ENCODE data around the gene MBD3. TPM values are rescaled to one million over a fixed set of nuclear protein-coding genes. Genes with fewer than 3 reads are reported as not detected.
A peak's percentile ranks its signal among the peaks of the same experiment; 100 is the strongest.

Gene MBD3
- total RNA-seq, 1 donor from 2014 or later, result 34.2 TPM

- Histone ChIP-seq H3K79me2 (ENCODE audit: low read depth) (peaks cover 18% of the 10 kb centered on the region), H3K27me3 (no peaks in the 10 kb centered on the region), H3K9me3 (ENCODE audit: low read depth) (no peaks in the 10 kb centered on the region), H3K36me3 (no peaks in the 10 kb centered on the region), H3K4me3 (no peak overlapping the region), H3K27ac (no peak overlapping the region), H3K4me2 (no peak overlapping the region), H4K20me1 (ENCODE audit: low read depth) (peaks cover 81% of the 10 kb centered on the region), H2AFZ (replicated peaks) (no peak overlapping the region), H3K4me1 (no peaks in the 10 kb centered on the region), H3F3A (ENCODE audit: low read depth) (peaks cover 16% of the 10 kb centered on the region), H3K9ac (no peak overlapping the region)
- H3K9me3 Mint-ChIP-seq, result peaks cover 2% of the 10 kb centered on the region
- DNase-seq (ENCODE audit: low spot score), result peak; percentile 44
- H3K4me3 Mint-ChIP-seq, result no peak overlapping the region
- H3K36me3 Mint-ChIP-seq, result peaks cover 32% of the 10 kb centered on the region
- H3K27ac Mint-ChIP-seq, result no peak overlapping the region
- H3K27me3 Mint-ChIP-seq (ENCODE audit: insufficient read depth, low read depth), result peaks cover 4% of the 10 kb centered on the region
- H3K4me1 Mint-ChIP-seq, result peaks cover 4% of the 10 kb centered on the region
- TF ChIP-seq EZH2 (IDR thresholded peaks at IDR 0.05), result no peak
- TF ChIP-seq CTCF (IDR thresholded peaks at IDR 0.05), result peak; percentile 35
Measured at GRCh38 chr19:1618157-1619093, 25.8 kb upstream of the MBD3 start.

GRCh38 chr19:1616875-1617274 lies 24.2 kb upstream of the MBD3 start:
- peaks cover 16% of the 10 kb centered on the region for H3F3A ChIP-seq (ENCODE audit: low read depth)
- peaks cover 68% of the 10 kb centered on the region for H4K20me1 ChIP-seq (ENCODE audit: low read depth)
- H3K4me3 ChIP-seq, result no peak overlapping the region
- Mint-ChIP-seq H3K27ac (peak overlapping the region; percentile 51), H3K27me3 (ENCODE audit: insufficient read depth, low read depth) (peaks cover 4% of the 10 kb centered on the region), H3K9me3 (peaks cover 2% of the 10 kb centered on the region), H3K36me3 (peaks cover 27% of the 10 kb centered on the region), H3K4me3 (no peak overlapping the region), H3K4me1 (no peaks in the 10 kb centered on the region)
- no peak for DNase-seq (ENCODE audit: low spot score)
- no peak overlapping the region for H3K4me2 ChIP-seq
- no peak overlapping the region for H3K9ac ChIP-seq
- peaks cover 8% of the 10 kb centered on the region for H3K79me2 ChIP-seq (ENCODE audit: low read depth)
- no peaks in the 10 kb centered on the region for H3K4me1 ChIP-seq
- H2AFZ ChIP-seq (replicated peaks), result no peak overlapping the region
- TF ChIP-seq EZH2 (IDR thresholded peaks at IDR 0.05), result no peak
- TF ChIP-seq CTCF (IDR thresholded peaks at IDR 0.05), result no peak
- TF ChIP-seq EZH2phosphoT487 (IDR thresholded peaks at IDR 0.05), result no peak
- H3K27ac ChIP-seq, result no peak overlapping the region
- H3K36me3 ChIP-seq, result no peaks in the 10 kb centered on the region
- H3K9me3 ChIP-seq (ENCODE audit: low read depth), result no peaks in the 10 kb centered on the region
- no peaks in the 10 kb centered on the region for H3K27me3 ChIP-seq

GRCh38 chr19:1616396-1616795 lies 23.7 kb upstream of the MBD3 start:
- TF ChIP-seq CTCF (IDR thresholded peaks at IDR 0.05) (no peak), EZH2phosphoT487 (IDR thresholded peaks at IDR 0.05) (no peak), EZH2 (IDR thresholded peaks at IDR 0.05) (no peak)
- no peak overlapping the region for H3K27ac Mint-ChIP-seq

More at GRCh38 chr19:1616396-1616795, 23.7 kb upstream of the MBD3 start:
- no peak for DNase-seq (ENCODE audit: low spot score)
- Histone ChIP-seq H3K9ac (no peak overlapping the region), H2AFZ (replicated peaks) (no peak overlapping the region), H3K9me3 (ENCODE audit: low read depth) (no peaks in the 10 kb centered on the region), H3K36me3 (no peaks in the 10 kb centered on the region), H3K79me2 (ENCODE audit: low read depth) (peaks cover 8% of the 10 kb centered on the region), H3K27ac (no peak overlapping the region), H3K4me3 (no peak overlapping the region), H3K4me2 (no peak overlapping the region), H3K27me3 (no peaks in the 10 kb centered on the region), H3K4me1 (no peaks in the 10 kb centered on the region), H4K20me1 (ENCODE audit: low read depth) (peaks cover 64% of the 10 kb centered on the region), H3F3A (ENCODE audit: low read depth) (peaks cover 17% of the 10 kb centered on the region)
- peaks cover 2% of the 10 kb centered on the region for H3K9me3 Mint-ChIP-seq
- H3K36me3 Mint-ChIP-seq, result peaks cover 27% of the 10 kb centered on the region
- peaks cover 4% of the 10 kb centered on the region for H3K27me3 Mint-ChIP-seq (ENCODE audit: insufficient read depth, low read depth)
- no peak overlapping the region for H3K4me3 Mint-ChIP-seq
- H3K4me1 Mint-ChIP-seq, result no peaks in the 10 kb centered on the region
